ENCODE results near the gene SEMA4A. TPM values are rescaled to one million over a fixed set of nuclear protein-coding genes. Genes with fewer than 3 reads are reported as not detected.

Gene SEMA4A
- total RNA-seq (1 to 10 TPM in 9 of 10 donors, under 1 TPM in 1; 0.98 to 6.8 (median 1.8) TPM), polyA plus RNA-seq (1 to 10 TPM; 1.1 to 2.0 TPM)
- long read RNA-seq, donor 1, partial matches to known transcripts = 1 of 1 reads
- long read RNA-seq, donor 1, other reads (novel, unspliced or antisense) = 0 of 1 reads
- long read RNA-seq, donor 2, partial matches to known transcripts = 1 of 1 reads
- long read RNA-seq, donor 2, other reads (novel, unspliced or antisense) = 0 of 1 reads
- long read RNA-seq, donor 3, partial matches to known transcripts = 0 of 1 reads
- long read RNA-seq, donor 3, other reads (novel, unspliced or antisense) = 1 of 1 reads

DNA sequence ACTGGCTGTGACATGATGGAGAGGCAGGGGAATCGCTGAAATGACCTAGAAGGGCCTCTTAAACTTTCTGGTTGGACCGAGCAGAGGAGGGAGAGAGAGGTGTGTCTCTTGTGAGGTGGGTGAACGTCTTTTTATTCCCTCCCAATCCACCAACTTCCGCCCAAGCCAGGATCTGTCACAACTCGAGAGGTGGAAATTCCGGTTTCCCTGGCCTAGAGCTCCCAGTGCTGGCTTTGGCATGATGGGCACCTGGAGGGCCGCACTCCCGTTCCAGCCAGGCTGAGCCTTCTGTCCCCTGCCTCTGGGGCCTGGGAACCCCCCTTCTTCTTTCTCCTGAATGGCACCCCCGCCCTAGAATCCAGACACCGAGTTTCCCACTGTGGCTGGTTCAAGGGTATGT is at the start of gene SEMA4A:
Gene SEMA4A (plus strand): TSS at position 224 of the 400 bp plus-strand sequence. CDS start 994 bp downstream, outside the sequence.
- DNase-seq = no peak
- ATAC-seq = no peak
- intact Hi-C loops (cut with DNase I) = loop anchor here in 1 of 10 donors (5.0 kb wide), 1 partner anchor 54 kb away; no protein-coding TSS in a partner anchor
- no peak for TF ChIP-seq CTCF (IDR thresholded peaks at IDR 0.05)
- Histone ChIP-seq H3K4me3 (peak within 1 kb of the TSS in 2 of 10 donors; percentile 7 to 52), H3K27ac (peak within 1 kb of the TSS in 2 of 10 donors; percentile 40 to 88), H3K36me3 (peaks cover 0 to 7% (median 0%) of the 10 kb centered on the region in 9 donors), H3K4me1 (peaks cover 0 to 65% (median 0%) of the 10 kb centered on the region in 9 donors), H3K27me3 (peaks cover 0 to 25% (median 20%) of the 10 kb centered on the region in 7 donors), H3K9me3 (no peaks in the 10 kb centered on the region)
- WGBS, 2 donors = 87 to 90% methylated on average over 10 of the region's 10 CpGs

DNA sequence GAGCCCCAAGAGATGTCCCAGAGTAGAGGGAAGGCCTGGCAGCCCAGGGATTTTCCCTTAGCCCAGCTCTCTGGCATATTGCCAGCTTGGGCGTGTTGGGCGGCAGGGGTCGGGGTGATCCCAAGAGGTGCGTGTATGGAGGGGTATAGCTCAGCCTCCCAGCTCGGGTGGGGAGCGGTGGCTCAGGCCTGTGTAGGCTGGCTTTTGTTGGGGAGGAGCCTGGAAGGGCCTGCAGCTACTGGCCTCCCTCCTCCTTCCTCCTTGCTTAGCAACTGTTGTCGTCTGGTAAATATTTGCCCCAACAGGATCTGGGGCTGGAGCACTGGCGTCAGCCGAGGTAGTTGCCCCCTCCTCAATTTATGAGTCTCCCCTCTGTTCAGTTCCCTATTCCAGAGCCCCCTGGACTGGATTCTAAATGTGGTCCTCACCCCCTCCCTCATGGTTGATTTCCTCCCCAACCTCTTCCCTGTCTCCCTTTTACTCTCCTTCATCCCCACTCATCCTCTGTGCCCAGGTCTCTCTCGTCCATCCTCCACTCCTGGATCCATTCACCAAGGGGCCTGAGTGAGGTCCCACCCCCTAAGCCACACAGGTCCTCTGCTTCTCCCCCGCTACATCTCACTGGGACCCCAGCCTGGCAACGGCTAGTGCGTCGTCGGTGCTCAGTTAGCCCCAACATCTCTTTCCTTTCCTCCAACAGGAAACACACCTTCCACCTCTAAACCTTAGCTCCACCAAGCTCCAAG is 49.1 kb upstream of the SEMA4A start:
- 26% methylated on average over 15 of the region's 15 CpGs for WGBS, 2 donors
- Histone ChIP-seq H3K4me3 (peak overlapping the region in 2 of 10 donors; percentile 5 to 13), H3K9me3 (no peaks in the 10 kb centered on the region), H3K36me3 (no peaks in the 10 kb centered on the region), H3K4me1 (peaks cover 47 to 85% (median 71%) of the 10 kb centered on the region in 9 donors), H3K27ac (peak overlapping the region; percentile 79 to 98 (median 95)), H3K27me3 (no peaks in the 10 kb centered on the region)
- TF ChIP-seq CTCF (IDR thresholded peaks at IDR 0.05) = no peak
- peak; percentile 76 to 88 for DNase-seq
- intact Hi-C loops (cut with DNase I) = no loop called here
- ATAC-seq = peak; percentile 66 to 80 (median 75)

DNA sequence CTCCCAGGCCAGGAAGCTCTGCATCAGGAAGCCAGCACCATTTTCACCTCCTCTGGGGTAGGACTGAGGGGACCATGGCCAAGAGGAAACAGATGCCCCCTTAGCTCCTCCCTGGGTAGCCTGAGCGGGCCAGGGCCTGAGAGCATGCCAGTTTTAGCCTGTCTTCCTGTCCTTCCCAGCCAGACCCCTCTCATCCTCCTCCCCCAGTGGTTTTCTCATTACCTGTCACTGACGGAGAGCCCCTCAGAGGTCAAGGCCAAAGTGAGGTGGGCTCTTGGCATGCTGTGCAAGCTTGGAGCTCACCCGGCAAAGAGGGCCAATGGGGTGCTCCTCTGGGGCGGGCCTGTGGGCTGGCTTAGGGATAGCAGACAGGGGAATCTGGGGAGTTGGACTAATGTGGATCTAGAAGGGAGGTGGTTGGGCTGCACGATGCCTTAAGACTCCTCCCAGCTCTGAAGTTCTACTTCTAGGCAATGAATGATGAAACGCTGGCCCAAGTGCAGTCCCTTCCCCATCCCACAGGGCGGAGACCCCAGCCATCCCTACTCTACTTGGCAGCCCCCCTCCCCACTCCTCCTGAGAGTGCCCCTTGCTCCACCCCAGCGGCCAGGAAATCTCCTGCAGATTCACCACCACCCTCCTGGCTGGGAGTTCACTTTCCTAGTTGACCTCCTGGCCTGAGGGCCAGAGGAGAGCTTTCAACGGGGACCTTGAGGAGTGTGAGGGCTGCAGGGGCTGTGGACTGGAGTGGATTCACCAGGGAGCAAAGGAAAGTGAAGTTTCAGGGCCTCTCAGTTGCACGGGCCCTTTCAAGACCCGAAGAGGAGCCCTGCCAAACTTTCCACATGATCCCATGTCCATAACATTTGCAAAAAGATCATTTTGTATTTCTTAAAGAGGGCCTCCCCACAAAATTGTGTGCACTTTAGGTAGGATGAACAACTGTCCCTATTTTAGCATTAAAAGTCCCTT is 48.2 kb upstream of the SEMA4A start:
- peak overlapping the region; percentile 80 to 98 (median 95) for H3K27ac ChIP-seq
- H3K36me3 ChIP-seq = no peaks in the 10 kb centered on the region
- intact Hi-C loops (cut with DNase I) = no loop called here
- peak in 1 of 8 donors; percentile 5 for ATAC-seq
- no peaks in the 10 kb centered on the region for H3K27me3 ChIP-seq
- peak overlapping the region in 9 of 10 donors; percentile 22 to 54 (median 46) for H3K4me3 ChIP-seq
- no peaks in the 10 kb centered on the region for H3K9me3 ChIP-seq
- peaks cover 47 to 85% (median 71%) of the 10 kb centered on the region in 9 donors for H3K4me1 ChIP-seq
- no peak for DNase-seq
- WGBS, 2 donors = 53 to 59% methylated on average over 11 of the region's 11 CpGs
- no peak for TF ChIP-seq CTCF (IDR thresholded peaks at IDR 0.05)

Data from heart right ventricle (tissue), 16 donors.